Testis (tissue), 2 donors: Measurements from ENCODE around the gene COBL.

Experiments used
- POLR2A ChIP-seq: fragments of 450-650 bp; IDR thresholded peaks from one replicate; pipeline ENCODE4 v1.6.1; 2017; ENCODE audit warnings: antibody characterized with exemption, mild to moderate bottlenecking, moderate library complexity
- TF ChIP-seq, protein P1 (sequence below), 3 experiments: fragments of 450-650 bp in 2 of 3; fragments of 200-600 bp in 1 of 3; sonication (generic) in 1 of 3; IDR thresholded peaks; one replicate each; pipeline ENCODE4 v1.5.1; 2016 to 2019; ENCODE audit warnings: antibody characterized with exemption in 3 of 3, mild to moderate bottlenecking in 2 of 3, moderate library complexity in 1 of 3

- TF ChIP-seq, protein P1, sequence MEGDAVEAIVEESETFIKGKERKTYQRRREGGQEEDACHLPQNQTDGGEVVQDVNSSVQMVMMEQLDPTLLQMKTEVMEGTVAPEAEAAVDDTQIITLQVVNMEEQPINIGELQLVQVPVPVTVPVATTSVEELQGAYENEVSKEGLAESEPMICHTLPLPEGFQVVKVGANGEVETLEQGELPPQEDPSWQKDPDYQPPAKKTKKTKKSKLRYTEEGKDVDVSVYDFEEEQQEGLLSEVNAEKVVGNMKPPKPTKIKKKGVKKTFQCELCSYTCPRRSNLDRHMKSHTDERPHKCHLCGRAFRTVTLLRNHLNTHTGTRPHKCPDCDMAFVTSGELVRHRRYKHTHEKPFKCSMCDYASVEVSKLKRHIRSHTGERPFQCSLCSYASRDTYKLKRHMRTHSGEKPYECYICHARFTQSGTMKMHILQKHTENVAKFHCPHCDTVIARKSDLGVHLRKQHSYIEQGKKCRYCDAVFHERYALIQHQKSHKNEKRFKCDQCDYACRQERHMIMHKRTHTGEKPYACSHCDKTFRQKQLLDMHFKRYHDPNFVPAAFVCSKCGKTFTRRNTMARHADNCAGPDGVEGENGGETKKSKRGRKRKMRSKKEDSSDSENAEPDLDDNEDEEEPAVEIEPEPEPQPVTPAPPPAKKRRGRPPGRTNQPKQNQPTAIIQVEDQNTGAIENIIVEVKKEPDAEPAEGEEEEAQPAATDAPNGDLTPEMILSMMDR (IDR thresholded peaks at IDR 0.05): no peak
- TF ChIP-seq POLR2A: no peak
Measured at GRCh38 chr7:51101111-51101757, 215.4 kb downstream of the COBL start.
